GM19395 (cell line): ENCODE data around the gene TOMM5.
A peak's percentile ranks its signal among the peaks of the same experiment; 100 is the strongest.

Source experiments
- ATAC-seq: cut with Tn5 transposase; IDR thresholded peaks from one replicate; pipeline ENCODE4 v1.9.1; 2021; ENCODE audit warnings: mild to moderate bottlenecking, moderate library complexity; ENCODE audit not compliant: unreplicated experiment

TOMM5 gene

DNA sequence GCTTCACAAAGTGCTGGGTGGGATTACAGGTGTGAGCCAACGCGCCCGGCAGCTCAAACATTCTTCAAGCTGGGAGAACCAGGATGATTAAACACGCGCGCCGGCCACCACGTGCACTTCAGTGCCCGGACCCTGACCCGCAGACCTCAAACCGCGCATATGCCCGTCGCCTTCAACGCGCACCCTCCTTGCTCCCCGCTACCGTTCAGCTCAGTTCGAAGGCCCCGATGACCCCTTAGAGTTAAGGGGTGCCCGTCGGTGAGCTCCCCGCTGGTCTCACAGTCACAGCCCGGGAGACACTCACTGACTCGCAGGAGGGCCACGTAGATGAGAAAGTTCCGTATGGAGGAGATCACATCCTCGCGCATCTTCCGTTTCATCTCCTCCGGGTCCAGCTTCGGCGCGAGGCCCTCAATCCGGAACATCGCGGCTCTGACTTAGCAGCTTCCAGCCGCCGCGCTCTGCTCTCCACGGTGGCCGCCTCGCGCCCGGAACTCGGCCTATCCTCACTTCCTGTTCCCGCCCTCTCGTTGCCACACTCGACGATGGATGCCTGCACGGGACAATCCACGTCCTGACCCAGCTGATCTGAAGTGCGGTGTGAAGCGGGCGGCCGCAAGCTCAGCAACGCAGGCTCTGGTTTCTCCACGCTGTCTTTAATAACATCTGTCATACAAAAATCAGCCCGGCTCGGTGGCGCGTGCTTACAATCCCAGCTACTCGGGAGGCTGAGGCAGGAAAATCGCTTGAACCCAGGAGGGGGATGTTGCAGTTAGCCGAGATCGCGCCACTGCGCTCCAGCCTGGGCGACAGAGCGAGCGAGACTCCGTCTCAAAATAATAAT, at the start of gene TOMM5:
TOMM5 (minus strand) TSS at position 490 of the 844 bp plus-strand sequence; CDS start at position 425, 65 bp downstream.
- peak; percentile 88 for ATAC-seq

- no peak for ATAC-seq
These were observed 48.9 kb upstream of the TOMM5 start for GRCh38 chr9:37641331-37641730.

- ATAC-seq, result no peak
These were observed 47.8 kb upstream of the TOMM5 start for GRCh38 chr9:37640246-37640645.

- no peak for ATAC-seq
These were observed 47.4 kb upstream of the TOMM5 start for GRCh38 chr9:37639841-37640240.

DNA sequence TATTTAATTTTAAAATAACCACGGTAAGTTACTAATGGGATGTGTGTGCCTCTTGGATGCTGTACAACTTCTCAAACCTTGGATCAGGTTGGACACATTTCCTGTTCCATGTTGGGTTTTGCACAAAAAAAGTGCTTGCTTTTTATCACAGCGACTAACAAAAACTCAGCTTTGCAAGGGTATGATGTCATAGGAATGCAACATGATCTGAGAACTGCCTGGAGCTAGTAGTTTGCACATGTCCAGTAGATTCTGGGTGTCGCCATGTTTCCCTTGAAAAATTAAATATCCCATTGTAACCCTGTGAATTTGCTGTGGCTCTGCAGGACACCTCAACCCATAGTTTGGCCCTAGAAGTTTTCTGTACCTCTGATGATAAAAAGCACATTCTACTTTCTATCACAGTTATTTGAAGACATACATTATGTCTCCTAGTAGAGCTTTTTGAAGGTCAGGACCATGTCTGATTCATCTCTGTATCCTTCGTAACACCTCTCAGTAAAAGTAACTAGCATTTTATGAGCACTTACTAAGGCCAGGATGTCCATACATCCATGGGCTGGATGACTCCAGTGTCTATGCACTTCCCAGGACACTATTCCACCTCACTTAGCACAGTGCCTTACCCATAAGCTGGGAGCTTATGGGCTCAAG, 46.8 kb upstream of the TOMM5 start:
- no peak for ATAC-seq

- no peak for ATAC-seq
These were observed 44.4 kb upstream of the TOMM5 start for GRCh38 chr9:37636511-37637448.

DNA sequence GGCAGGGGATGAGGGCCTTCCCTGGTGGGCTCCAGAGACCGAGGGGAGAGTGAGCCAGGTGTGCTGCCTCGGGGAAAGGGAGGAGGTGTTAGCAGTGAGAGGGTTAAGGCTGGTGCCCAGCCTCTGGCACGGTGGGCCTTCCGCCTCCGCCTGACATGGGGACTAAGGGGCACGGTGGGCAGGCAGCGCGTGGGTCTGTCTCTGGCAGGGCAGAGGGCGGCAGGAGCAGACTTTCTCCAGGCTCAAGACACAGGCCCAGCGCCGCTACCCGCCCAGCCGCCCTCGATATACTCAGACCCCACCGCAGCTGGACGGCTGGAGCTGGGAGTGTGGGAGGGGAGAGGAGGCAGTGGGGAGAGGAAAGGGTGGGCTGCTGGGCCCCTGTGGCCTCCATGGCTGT, 43.4 kb upstream of the TOMM5 start:
- no peak for ATAC-seq

DNA sequence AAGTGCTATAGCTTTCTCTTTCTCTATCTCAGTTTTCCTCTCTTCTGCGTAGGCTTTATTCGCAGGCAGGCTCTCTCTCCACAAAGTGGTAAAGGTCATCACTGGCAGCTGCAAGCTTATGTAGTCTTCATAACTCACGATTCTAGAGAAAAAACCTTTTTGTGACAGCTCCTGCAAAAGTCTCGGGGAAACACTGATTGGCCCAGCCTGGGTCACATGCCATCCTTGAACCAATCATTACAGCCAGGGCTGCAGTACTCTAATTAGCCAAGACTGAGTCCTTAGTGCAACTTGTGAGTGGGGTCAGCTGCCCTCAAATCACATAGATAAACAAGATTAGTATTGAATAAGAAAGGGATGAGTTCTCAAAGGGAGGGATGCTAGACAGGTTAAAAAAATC, 40.1 kb upstream of the TOMM5 start:
- no peak for ATAC-seq

- no peak for ATAC-seq
These were observed 34.4 kb upstream of the TOMM5 start for GRCh38 chr9:37626708-37627292.

DNA sequence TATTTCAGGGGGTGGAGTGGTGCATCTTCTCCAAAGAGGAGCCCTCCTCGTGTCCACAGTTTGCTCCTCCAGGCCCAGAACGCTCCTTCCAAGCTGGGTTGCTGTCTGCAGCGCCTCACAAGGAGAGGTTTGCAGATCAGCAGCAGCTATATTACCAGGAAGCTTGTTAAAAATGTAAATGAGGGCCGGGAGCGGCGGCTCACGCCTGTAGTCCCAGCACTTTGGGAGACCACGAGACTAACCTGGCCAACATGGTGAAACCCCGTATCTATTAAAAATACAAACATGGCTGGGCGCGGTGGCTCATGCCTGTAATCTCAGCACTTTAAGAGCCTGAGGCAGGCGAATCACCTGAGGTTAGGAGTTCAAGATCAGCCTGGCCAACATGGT, 33.4 kb upstream of the TOMM5 start:
- ATAC-seq, result no peak

GRCh38 chr9:37625036-37625757, 32.8 kb upstream of the TOMM5 start:
- no peak for ATAC-seq

DNA sequence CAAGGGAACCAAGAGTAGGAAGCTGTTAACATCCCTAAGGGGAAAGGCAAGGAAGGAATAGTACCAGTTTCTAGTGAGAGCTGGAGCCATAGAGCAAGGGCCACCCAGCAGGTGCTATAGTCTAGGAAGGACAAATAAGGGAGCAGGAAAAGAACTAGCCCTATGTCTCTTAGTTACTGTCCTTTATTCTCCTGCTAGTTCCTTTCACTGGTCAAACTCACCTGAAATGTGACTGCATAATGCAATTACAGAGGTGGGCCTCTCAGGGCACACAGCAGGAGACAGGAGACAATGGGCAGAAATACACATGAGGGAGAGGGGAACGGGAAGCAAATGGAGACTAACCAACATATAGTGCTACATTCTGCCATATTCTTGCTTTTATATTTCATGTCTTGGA, 31.7 kb upstream of the TOMM5 start:
- no peak for ATAC-seq

- ATAC-seq, result no peak
These were observed 30.9 kb upstream of the TOMM5 start for GRCh38 chr9:37623267-37623666.

DNA sequence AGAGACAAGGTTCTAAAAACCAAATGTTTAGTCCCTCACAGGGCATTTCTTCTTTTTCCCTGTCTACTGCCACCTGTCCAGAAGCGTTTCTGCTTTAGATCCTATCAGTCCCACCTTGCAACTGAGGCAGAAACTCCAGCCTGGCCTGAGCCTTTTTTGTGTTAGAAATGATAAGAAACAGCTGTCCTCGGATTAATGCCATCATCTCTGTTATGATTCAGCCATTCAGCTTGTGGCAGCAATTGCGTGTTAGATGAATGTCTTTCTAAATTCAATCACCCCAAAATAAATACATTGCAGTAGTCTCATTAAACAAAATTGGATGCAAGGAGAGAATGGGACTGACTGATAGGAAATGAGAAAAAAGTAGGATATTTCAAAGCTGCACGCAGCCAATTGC, 30.1 kb upstream of the TOMM5 start:
- no peak for ATAC-seq

- no peak for ATAC-seq
These were observed 29.1 kb upstream of the TOMM5 start for GRCh38 chr9:37621273-37622121.

- ATAC-seq, result no peak
These were observed 28.0 kb upstream of the TOMM5 start for GRCh38 chr9:37620396-37620795.

DNA sequence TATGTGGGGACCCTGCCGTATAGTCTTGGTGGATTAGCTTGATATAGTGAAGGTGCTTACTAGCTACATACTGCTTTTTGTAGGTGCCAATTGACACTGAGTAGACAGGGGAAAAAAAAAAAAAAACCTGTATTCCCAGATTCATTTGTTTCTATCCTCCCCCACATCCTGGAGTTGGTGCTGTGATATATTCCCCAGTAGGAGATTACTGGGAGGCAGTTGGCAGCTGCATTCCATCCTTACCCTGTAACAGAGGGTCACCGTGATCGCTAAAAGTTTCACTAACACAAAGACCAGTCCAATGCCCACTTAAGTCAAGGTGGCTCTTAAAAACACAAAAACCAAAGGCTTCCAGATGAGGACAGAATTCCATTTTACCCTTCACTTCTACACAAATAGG, 27.4 kb upstream of the TOMM5 start:
- no peak for ATAC-seq

GRCh38 chr9:37618817-37619216, 26.4 kb upstream of the TOMM5 start:
- ATAC-seq, result no peak

DNA sequence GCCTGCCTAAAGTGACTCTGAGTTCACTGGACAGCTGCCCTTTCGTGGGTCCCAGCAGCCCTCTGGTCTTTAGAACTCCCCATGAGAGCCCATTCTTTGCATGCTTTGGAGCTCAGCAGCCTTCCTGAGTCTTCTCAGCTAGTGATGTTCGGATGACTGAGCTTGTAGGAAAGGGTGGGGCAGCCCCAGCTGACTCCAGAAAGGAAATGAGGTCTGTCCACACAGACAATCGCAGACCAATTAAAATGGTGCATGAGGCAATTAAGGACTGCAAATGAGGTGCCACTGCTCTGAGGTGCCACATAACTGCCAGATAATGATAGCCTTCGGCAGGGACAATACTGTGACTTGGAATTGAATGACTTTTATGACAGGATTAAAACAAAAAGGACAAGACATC, 25.4 kb upstream of the TOMM5 start:
- ATAC-seq, result no peak
